AG09309 (cell line): ENCODE measurements around the gene LYVE1.

Experiments
- DNase-seq: peaks from one replicate; pipeline ENCODE4 v3.0.0-alpha.2; 2010; ENCODE audit warnings: low read depth
- H3K4me3 ChIP-seq: 2 replicates; pipeline ENCODE4 v1.5.1; 2011; ENCODE audit warnings: mild to moderate bottlenecking, low read depth, low read length, moderate library complexity; ENCODE audit not compliant: control insufficient read depth
- CTCF ChIP-seq: IDR thresholded peaks from 2 replicates; pipeline ENCODE4 v1.5.1; 2011; ENCODE audit warnings: mild to moderate bottlenecking, low read depth, low read length, inconsistent platforms; ENCODE audit not compliant: insufficient read depth, control insufficient read depth; ENCODE audit errors: missing control alignments

Gene LYVE1

DNA sequence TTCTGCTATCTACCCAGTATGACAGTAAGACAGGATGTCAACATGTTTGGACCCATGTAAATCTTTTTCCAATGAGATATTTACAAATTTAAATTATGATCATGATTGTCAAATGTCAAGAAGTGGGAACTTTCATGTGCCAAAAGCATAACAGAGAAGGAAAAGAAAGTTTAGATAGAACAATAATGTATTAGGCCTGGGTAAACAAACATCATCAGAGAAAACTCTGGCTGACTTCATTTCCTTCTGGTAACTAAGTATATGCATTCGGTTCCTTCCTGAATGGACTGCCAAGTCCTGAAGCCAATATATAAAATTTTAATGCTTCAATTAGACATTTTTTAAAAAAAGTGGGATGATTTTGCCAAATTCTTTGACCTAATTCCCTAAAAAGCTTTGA, 44.0 kb downstream of the LYVE1 start:
- TF ChIP-seq CTCF, result no peak
- DNase-seq, result no peak

DNA sequence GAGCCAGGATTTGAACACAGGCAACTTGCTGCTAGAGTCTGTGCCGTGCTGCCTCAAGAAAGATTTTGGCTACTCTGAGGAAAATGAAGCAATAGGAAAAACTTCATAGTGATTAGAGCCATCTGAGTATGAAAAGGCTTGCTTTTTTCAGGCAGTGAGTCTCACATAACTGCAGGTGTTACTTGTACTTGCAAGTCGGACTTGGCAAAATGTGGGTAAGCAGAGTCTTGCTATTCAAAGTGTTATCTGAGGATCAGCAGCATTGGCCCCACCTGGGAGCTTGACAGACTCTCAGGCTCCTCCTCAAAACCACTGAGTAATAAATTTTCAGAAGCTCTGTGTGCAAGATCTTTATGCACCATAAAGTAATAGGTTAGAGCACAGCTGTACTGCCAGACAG, 45.5 kb downstream of the LYVE1 start:
- DNase-seq, result no peak
- no peak overlapping the region for H3K4me3 ChIP-seq
- TF ChIP-seq CTCF, result no peak

More for the DNA sequence above, 44.0 kb downstream of the LYVE1 start:
- H3K4me3 ChIP-seq, result no peak overlapping the region

DNA sequence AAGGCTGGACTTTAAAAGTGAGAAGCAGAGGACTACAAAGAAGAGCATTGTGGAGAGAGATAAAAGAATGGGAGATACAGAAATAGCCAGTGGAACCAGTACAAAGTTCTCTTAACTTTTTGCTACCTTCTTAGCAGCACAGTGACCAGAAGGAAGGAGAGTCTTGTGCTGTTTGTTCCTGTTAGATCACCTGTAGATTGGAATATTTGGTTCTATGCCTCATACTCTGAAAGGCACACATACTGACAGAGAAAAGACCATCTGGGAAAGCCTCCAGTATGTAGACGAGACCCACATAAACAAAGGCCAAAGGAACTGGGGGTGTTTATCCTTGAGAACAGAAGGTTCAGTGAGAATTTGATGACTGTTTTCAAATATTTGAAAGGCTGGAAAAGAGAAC, 46.2 kb downstream of the LYVE1 start:
- TF ChIP-seq CTCF, result no peak
- H3K4me3 ChIP-seq, result no peak overlapping the region
- no peak for DNase-seq

GRCh38 chr11:10520562-10520961, 47.9 kb downstream of the LYVE1 start:
- TF ChIP-seq CTCF, result no peak
- no peak for DNase-seq
- no peak overlapping the region for H3K4me3 ChIP-seq

GRCh38 chr11:10519630-10520029, 48.8 kb downstream of the LYVE1 start:
- no peak overlapping the region for H3K4me3 ChIP-seq
- no peak for TF ChIP-seq CTCF
- no peak for DNase-seq

GRCh38 chr11:10518891-10519290, 49.6 kb downstream of the LYVE1 start:
- no peak for TF ChIP-seq CTCF
- no peak overlapping the region for H3K4me3 ChIP-seq
- DNase-seq, result no peak

- DNase-seq, result no peak
- no peak for TF ChIP-seq CTCF
- no peak overlapping the region for H3K4me3 ChIP-seq
Observed at GRCh38 chr11:10518123-10518522, 50.3 kb downstream of the LYVE1 start.
